K562 (cell line): ENCODE data around the gene PTPN12.

Experiments
- FOSL1 ChIP-seq: fragments of 200-800 bp; sonication (Bioruptor generic); conservative IDR thresholded peaks from 2 replicates; pipeline ENCODE4 v1.6.1; 2016; ENCODE audit warnings: missing genetic modification characterization, missing compliant biosample characterization
- TF ChIP-seq, protein P1 (sequence below): fragments of 450-650 bp; IDR thresholded peaks from 2 replicates; pipeline ENCODE4 v1.7.0; 2016; ENCODE audit warnings: borderline replicate concordance

- TF ChIP-seq, protein P1, sequence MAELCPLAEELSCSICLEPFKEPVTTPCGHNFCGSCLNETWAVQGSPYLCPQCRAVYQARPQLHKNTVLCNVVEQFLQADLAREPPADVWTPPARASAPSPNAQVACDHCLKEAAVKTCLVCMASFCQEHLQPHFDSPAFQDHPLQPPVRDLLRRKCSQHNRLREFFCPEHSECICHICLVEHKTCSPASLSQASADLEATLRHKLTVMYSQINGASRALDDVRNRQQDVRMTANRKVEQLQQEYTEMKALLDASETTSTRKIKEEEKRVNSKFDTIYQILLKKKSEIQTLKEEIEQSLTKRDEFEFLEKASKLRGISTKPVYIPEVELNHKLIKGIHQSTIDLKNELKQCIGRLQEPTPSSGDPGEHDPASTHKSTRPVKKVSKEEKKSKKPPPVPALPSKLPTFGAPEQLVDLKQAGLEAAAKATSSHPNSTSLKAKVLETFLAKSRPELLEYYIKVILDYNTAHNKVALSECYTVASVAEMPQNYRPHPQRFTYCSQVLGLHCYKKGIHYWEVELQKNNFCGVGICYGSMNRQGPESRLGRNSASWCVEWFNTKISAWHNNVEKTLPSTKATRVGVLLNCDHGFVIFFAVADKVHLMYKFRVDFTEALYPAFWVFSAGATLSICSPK, result no peak
- no peak for TF ChIP-seq FOSL1 (tag)
Observed at GRCh38 chr7:77543910-77544309, 6.8 kb downstream of the PTPN12 start.
